Measurements from ENCODE around the gene STARD4. TPM values are rescaled to one million over a fixed set of nuclear protein-coding genes. Genes with fewer than 3 reads are reported as not detected.

The STARD4 gene
- total and polyA plus RNA-seq, 7 donors = 3.3 to 24.5 (median 8.6) TPM

GRCh38 chr5:111461255-111461671, 51.1 kb downstream of the STARD4 start:
- TF ChIP-seq POLR2AphosphoS5 (IDR thresholded peaks at IDR 0.05) (no peak), EP300 (IDR thresholded peaks at IDR 0.05) (no peak), CTCF (IDR thresholded peaks at IDR 0.05) (no peak), POLR2A (IDR thresholded peaks at IDR 0.05) (no peak)
- 41 to 59% methylated on average over 3 of the region's 3 CpGs for WGBS, 2 donors
- no peak overlapping the region for H3K4me3 ChIP-seq
- no peaks in the 10 kb centered on the region for H3K36me3 ChIP-seq
- no peaks in the 10 kb centered on the region for H3K4me1 ChIP-seq
- H3K27ac ChIP-seq = no peak overlapping the region
- intact Hi-C loops (cut with DNase I) = no loop called here
- no peaks in the 10 kb centered on the region for H3K9me3 ChIP-seq
- no peak for DNase-seq
- no peaks in the 10 kb centered on the region for H3K27me3 ChIP-seq

- 66 to 76% methylated on average over 2 of the region's 2 CpGs for WGBS, 2 donors
Observed at GRCh38 chr5:111454776-111455175, 57.6 kb downstream of the STARD4 start.

GRCh38 chr5:111454198-111454622, 58.1 kb downstream of the STARD4 start:
- H3K9me3 ChIP-seq = no peaks in the 10 kb centered on the region
- no peaks in the 10 kb centered on the region for H3K36me3 ChIP-seq
- peaks cover 0 to 16% (median 0%) of the 10 kb centered on the region in 4 donors for H3K4me1 ChIP-seq
- H3K27ac ChIP-seq = no peak overlapping the region
- intact Hi-C loops (cut with DNase I) = no loop called here
- no peaks in the 10 kb centered on the region for H3K27me3 ChIP-seq
- no peak overlapping the region for H3K4me3 ChIP-seq
- 65 to 76% methylated on average over 3 of the region's 3 CpGs for WGBS, 2 donors
- TF ChIP-seq POLR2AphosphoS5 (IDR thresholded peaks at IDR 0.05) (no peak), CTCF (IDR thresholded peaks at IDR 0.05) (no peak), EP300 (IDR thresholded peaks at IDR 0.05) (no peak), POLR2A (IDR thresholded peaks at IDR 0.05) (no peak)
- DNase-seq = no peak

More at GRCh38 chr5:111454776-111455175, 57.6 kb downstream of the STARD4 start:
- no peaks in the 10 kb centered on the region for H3K9me3 ChIP-seq
- H3K4me3 ChIP-seq = no peak overlapping the region
- H3K27ac ChIP-seq = no peak overlapping the region
- intact Hi-C loops (cut with DNase I) = no loop called here
- no peaks in the 10 kb centered on the region for H3K27me3 ChIP-seq
- no peak for DNase-seq
- H3K4me1 ChIP-seq = peaks cover 0 to 16% (median 0%) of the 10 kb centered on the region in 4 donors
- TF ChIP-seq POLR2AphosphoS5 (IDR thresholded peaks at IDR 0.05) (no peak), CTCF (IDR thresholded peaks at IDR 0.05) (no peak), POLR2A (IDR thresholded peaks at IDR 0.05) (no peak), EP300 (IDR thresholded peaks at IDR 0.05) (no peak)
- no peaks in the 10 kb centered on the region for H3K36me3 ChIP-seq

- intact Hi-C loops (cut with DNase I) = no loop called here
- DNase-seq = no peak
- TF ChIP-seq EP300 (IDR thresholded peaks at IDR 0.05) (no peak), POLR2AphosphoS5 (IDR thresholded peaks at IDR 0.05) (no peak), POLR2A (IDR thresholded peaks at IDR 0.05) (no peak), CTCF (IDR thresholded peaks at IDR 0.05) (no peak)
- Histone ChIP-seq H3K4me3 (no peak overlapping the region), H3K4me1 (peaks cover 0 to 16% (median 0%) of the 10 kb centered on the region in 4 donors), H3K27me3 (no peaks in the 10 kb centered on the region), H3K9me3 (no peaks in the 10 kb centered on the region), H3K36me3 (no peaks in the 10 kb centered on the region), H3K27ac (no peak overlapping the region)
- WGBS, 2 donors = 49 to 65% methylated on average over 2 of the region's 2 CpGs
Observed at GRCh38 chr5:111453747-111454146, 58.6 kb downstream of the STARD4 start.

GRCh38 chr5:111453295-111453694, 59.0 kb downstream of the STARD4 start:
- intact Hi-C loops (cut with DNase I) = no loop called here

More at GRCh38 chr5:111453295-111453694, 59.0 kb downstream of the STARD4 start:
- Histone ChIP-seq H3K4me3 (no peak overlapping the region), H3K27me3 (no peaks in the 10 kb centered on the region), H3K9me3 (no peaks in the 10 kb centered on the region), H3K4me1 (peaks cover 0 to 16% (median 0%) of the 10 kb centered on the region in 4 donors), H3K27ac (no peak overlapping the region), H3K36me3 (no peaks in the 10 kb centered on the region)
- TF ChIP-seq EP300 (IDR thresholded peaks at IDR 0.05) (no peak), POLR2A (IDR thresholded peaks at IDR 0.05) (no peak), CTCF (IDR thresholded peaks at IDR 0.05) (no peak), POLR2AphosphoS5 (IDR thresholded peaks at IDR 0.05) (no peak)
- DNase-seq = no peak
- WGBS, 2 donors = 44 to 68% methylated on average over 1 of the region's 1 CpG

Measured in sigmoid colon (tissue), 7 donors.